Vein endothelial cell (primary cell): ENCODE data around the gene PLXNB1. TPM values are rescaled to one million over a fixed set of nuclear protein-coding genes. Genes with fewer than 3 reads are reported as not detected.

Source experiments
- small RNA-seq: library from RNA; depleted of rRNA; stranded (forward); fragments of <200 nt; gene quantifications from one replicate; pipeline ENCODE3, GENCODE V24; 2012
- total RNA-seq: library from RNA; depleted of rRNA; stranded (reverse); fragments of >200 nt; gene quantifications from 2 replicates; pipeline ENCODE4 v1.2.3, GENCODE V29; 2012

Gene PLXNB1
- total RNA-seq: 32.2 and 42.8 TPM in 2 replicates

GRCh38 chr3:48429960-48430707 is at the start of gene PLXNB1:
PLXNB1 (minus strand) TSS chr3:48430086; CDS start chr3:48424611, 5,475 bp downstream.

GRCh38 chr3:48446425-48447193 is 16.7 kb upstream of the PLXNB1 start, which contains the start of gene ATRIP:
ATRIP (plus strand) TSS chr3:48446737; CDS start chr3:48446846, 109 bp downstream.

GRCh38 chr3:48439820-48440589 is 10.1 kb upstream of the PLXNB1 start, which contains the start of the genes CCDC51 and TMA7:
CCDC51 (minus strand) TSS chr3:48440119; CDS start chr3:48435128, 4,991 bp downstream.
TMA7 (plus strand) TSS chr3:48440257; CDS start chr3:48440297, 40 bp downstream.

GRCh38 chr3:48371651-48372376 is 58.1 kb downstream of the PLXNB1 start, which contains the start of gene FBXW12:
FBXW12 (plus strand) TSS chr3:48372219; CDS start chr3:48372768, 549 bp downstream.

Small RNA genes within 50 kb of the gene (small RNA-seq; reads per million reads assigned to genes)
- not detected for gene RN7SL321P

Other genes with a start within 250 kb of the PLXNB1 start
- 12.4 and 20.9 TPM in 2 replicates for gene CDC25A, start 241.7 kb downstream of the PLXNB1 start, total RNA-seq
- not detected in 2 replicates for gene CAMP, start 206.6 kb downstream of the PLXNB1 start, total RNA-seq
- gene ZNF589, start 189.0 kb downstream of the PLXNB1 start, total RNA-seq: 7.8 and 9.0 TPM in 2 replicates
- gene NME6, start 128.7 kb downstream of the PLXNB1 start, total RNA-seq: 23.1 and 30.1 TPM in 2 replicates
- gene SPINK8, start 96.4 kb downstream of the PLXNB1 start, total RNA-seq: not detected in 2 replicates
- gene FBXW12, start 57.9 kb downstream of the PLXNB1 start, total RNA-seq: not detected in 2 replicates
- 11.8 and 13.3 TPM in 2 replicates for gene CCDC51, start 10.0 kb upstream of the PLXNB1 start, total RNA-seq
- 200 and 203 TPM in 2 replicates for gene TMA7, start 10.2 kb upstream of the PLXNB1 start, total RNA-seq
- 8.2 and 11.4 TPM in 2 replicates for gene ATRIP, start 16.7 kb upstream of the PLXNB1 start, total RNA-seq
- gene SHISA5, start 74.1 kb upstream of the PLXNB1 start, total RNA-seq: 129 and 145 TPM in 2 replicates
- gene PFKFB4, start 126.7 kb upstream of the PLXNB1 start, total RNA-seq: 2.9 and 4.9 TPM in 2 replicates
- gene UCN2, start 133.7 kb upstream of the PLXNB1 start, total RNA-seq: not detected in 2 replicates
- gene COL7A1, start 165.2 kb upstream of the PLXNB1 start, total RNA-seq: under 0.01 and 0.19 TPM in 2 replicates
- gene UQCRC1, start 179.6 kb upstream of the PLXNB1 start, total RNA-seq: 290 and 321 TPM in 2 replicates
- gene TMEM89, start 191.7 kb upstream of the PLXNB1 start, total RNA-seq: not detected in 2 replicates
- 16.0 and 20.4 TPM in 2 replicates for gene SLC26A6, start 205.4 kb upstream of the PLXNB1 start, total RNA-seq
- gene CELSR3, start 232.8 kb upstream of the PLXNB1 start, total RNA-seq: 0.65 and 0.76 TPM in 2 replicates